ENCODE results near the gene WDR35.
A peak's percentile ranks its signal among the peaks of the same experiment; 100 is the strongest.

The WDR35 gene

DNA sequence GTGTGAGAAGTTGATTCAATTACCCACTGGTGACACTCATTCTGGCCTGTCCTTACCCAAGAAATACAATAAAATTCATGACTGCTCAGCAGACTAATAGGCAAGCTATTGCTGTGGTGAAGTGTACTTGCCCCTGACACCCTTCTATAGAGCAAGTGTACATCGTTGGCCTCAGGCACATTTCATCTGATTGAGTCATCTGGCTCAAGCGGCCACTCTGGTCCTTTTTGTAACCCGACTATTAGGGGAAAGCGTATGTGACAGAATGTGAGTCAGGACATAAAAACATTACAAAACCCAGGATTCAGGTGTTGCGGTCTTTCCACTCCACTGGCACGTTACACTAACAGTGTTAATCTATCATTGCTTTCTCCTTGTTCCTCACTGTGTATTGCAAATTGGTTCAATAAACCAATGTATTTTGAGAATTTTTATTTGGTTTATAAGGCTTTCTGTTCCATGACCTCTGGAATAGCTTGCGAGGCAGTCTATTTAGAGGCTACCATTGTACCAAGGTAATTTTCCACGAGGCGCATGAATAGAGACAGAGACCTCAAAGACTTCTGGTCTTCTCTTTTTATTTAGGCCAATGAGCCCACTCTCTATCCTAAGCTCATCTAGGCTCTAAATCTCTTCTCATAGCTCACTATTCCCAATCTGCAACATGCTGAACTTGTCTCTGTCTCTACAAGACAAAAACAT, 77.9 kb downstream of the WDR35 start:
- H3K27ac ChIP-seq: no peak overlapping the region
- TF ChIP-seq, protein P1, sequence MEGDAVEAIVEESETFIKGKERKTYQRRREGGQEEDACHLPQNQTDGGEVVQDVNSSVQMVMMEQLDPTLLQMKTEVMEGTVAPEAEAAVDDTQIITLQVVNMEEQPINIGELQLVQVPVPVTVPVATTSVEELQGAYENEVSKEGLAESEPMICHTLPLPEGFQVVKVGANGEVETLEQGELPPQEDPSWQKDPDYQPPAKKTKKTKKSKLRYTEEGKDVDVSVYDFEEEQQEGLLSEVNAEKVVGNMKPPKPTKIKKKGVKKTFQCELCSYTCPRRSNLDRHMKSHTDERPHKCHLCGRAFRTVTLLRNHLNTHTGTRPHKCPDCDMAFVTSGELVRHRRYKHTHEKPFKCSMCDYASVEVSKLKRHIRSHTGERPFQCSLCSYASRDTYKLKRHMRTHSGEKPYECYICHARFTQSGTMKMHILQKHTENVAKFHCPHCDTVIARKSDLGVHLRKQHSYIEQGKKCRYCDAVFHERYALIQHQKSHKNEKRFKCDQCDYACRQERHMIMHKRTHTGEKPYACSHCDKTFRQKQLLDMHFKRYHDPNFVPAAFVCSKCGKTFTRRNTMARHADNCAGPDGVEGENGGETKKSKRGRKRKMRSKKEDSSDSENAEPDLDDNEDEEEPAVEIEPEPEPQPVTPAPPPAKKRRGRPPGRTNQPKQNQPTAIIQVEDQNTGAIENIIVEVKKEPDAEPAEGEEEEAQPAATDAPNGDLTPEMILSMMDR (conservative IDR thresholded peaks at IDR 0.05): no peak

DNA sequence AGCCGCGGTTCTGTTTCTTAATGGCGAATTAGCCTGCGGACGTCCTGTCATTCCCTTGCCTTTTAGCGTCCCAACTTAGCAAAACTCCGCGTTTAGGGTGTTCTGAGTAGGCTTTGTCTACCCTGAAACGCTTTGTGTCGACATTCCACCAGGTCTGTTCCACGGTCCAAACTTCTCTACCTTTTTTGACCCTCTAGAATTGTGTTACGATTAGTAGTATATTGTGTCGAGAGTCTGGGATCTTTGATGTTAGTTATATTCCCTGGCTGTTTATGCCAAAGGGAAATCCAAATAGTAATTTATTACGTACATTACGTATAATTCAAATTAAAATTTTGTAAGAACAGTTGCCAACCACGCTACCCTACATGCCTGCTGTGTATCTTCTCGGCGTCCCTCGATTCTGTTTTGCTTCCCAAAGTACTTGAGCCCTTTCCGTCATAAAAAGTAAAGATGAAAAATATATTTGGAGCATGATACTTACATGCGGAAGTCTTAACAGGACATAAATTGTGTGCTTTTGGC, 87.6 kb downstream of the WDR35 start:
- TF ChIP-seq, protein P1 (conservative IDR thresholded peaks at IDR 0.05): no peak
- peak overlapping the region; percentile 96 for H3K27ac ChIP-seq

DNA sequence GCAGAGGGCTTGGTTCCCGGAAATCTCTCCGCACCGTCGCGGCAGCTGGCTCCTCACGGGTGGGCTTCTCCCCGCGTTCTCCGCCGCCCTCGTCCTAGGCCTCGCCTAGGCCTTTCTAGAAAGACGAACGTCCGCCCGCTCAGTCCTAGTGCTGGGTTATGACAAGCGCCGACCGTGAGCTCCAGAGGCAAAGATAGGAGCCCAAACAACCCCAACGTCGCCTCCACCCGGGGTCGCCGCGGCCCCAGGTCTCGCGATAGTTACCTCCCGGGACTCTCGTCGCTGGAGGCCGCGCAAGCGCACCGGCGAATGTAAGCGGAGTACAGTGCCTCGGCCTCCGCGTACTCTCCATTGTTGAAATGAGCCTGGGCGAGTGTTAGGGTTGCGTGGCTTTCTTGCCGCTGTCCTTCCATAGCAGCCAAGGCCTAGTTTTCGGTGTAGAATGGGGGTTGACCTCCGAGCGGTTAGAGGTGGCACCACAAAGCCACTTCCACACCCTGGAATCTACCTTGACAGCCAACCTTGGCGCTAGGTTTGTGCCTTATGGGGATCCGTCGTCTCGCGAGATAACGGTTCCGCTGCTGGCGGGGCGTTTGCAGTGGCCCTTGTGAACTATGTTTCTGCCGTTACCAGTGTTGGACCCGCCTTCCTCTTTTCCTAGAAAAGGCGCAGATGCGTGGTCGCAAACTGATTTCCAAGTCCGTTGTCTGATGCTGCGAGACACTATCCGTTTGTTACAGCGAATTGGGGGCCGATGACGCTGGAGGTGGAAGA, 88.3 kb downstream of the WDR35 start, which contains the start of gene TTC32:
TTC32 (minus strand) TSS at position 542 of the 774 bp plus-strand sequence; CDS start at position 413, 129 bp downstream.
- H3K27ac ChIP-seq: peak within 1 kb of the TSS; percentile 96
- TF ChIP-seq, protein P1 (conservative IDR thresholded peaks at IDR 0.05): 0 out of 2 replicates have a peak, but pooled peaks have one; percentile 7

DNA sequence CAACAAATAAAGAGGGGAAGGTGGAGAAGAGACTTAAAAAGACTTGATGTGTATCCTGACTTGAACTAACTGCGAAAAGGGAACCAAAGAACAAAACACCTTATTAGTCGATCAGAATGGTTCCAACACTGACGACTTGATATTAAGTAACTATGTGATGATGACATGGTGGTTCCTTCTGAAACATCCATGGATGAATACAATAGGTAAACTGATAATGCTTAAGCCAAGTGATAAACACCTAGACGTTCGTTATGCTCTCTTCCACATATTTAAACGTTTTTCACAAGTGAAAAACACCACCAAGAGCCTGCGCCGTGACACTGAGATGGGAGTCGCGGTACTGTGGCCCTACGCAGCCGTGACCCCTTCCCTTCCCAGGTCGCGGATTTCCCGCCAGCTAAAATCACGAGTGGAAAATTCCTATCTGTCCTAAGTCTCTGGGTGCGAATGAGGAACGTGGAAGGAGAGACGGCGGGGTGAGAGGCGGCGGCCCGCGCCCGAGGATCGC, 88.9 kb downstream of the WDR35 start:
- peak overlapping the region; percentile 96 for H3K27ac ChIP-seq
- TF ChIP-seq, protein P1 (conservative IDR thresholded peaks at IDR 0.05): no peak

DNA sequence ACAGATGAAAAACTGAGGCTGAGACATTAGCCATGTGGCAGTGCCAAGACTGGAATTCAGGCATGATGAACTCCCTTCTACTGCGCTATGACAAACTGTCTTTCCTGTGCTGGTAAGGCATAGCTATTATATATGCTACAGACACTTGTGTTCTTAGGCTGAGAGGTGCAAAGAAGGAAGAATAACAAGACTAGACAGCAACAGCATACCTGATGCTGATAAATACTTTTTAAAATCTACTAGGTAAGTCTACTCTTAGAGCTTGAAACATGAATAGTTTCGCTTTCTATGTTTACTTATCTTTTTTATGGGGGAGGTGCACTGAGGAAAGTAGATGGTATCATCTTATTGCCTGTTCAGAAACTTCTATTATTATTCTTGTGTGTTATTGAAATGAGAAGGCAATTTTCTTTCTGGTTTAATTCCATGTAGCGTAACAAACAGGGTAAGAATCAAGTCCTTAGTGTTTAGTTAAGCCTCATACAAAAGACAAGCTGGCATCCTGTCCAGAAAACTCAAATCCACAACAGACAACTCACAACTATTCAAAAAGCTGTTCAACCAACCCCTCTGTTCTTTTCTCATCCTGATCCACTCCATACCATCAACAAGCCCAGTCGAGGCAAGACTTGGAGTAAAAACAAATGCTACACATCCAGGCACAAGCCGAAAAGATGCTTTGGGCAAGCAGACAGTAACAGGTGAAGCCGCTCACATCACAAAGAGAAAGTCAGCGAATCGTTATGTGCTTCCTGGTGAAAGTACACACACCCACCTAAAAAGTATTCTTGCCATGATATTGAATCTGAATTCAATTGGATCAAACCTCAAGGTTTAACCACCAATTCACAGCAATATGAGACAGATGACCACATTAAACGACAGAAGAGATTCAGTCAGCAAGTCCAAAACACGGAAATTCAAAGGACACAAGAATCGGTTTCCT, 89.6 kb downstream of the WDR35 start:
- H3K27ac ChIP-seq: peak overlapping the region; percentile 96
- TF ChIP-seq, protein P1 (conservative IDR thresholded peaks at IDR 0.05): no peak

DNA sequence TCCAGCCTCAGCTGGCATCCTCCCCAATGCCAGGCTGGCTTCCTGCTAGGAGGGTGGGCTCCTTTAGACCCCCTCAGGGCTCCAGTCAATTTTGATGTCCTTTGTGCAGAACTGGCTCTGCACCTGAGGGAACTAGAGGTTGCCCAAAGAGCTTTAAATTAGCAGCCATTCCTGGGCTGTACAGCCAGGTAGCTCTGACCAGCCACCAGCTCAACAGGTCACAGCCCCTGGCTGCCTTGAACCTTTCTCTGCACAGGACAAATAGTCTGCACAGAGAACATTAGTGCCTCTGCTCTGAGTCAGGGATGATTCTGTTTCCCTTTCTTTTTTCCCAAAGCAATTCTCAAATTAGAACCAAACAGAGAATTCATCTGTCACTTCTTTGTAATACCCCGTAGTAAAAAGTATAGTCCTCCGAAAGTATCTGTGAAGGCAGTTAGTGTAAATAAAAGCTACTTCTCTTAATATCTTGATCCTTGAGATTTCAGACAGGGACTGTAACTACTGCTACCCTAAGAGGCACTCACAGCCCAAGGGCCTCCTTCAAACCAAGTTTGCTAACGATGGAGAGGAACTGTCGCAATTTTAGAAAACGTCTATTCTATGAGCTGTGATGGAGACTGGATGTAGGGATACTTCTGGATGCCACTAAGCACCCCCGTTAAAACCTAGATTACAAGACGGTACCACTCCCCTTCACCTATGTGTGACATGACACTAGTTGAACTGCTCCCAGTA, 91.1 kb downstream of the WDR35 start:
- peak overlapping the region; percentile 96 for H3K27ac ChIP-seq

More for the DNA sequence above, 91.1 kb downstream of the WDR35 start:
- TF ChIP-seq, protein P1 (conservative IDR thresholded peaks at IDR 0.05): no peak
